Erythroblast (primary cell): ENCODE measurements around the gene NTRK2.

ENCODE experiments used
- DNase-seq, 2 experiments: peaks; one replicate each; lab custom pipeline; 2025; lab: John Stamatoyannopoulos, UW
- GATA1 ChIP-seq: IDR thresholded peaks from 2 replicates; pipeline ENCODE4 v1.6.1; 2011; ENCODE audit warnings: low read depth, mild to moderate bottlenecking, control low read depth, low read length, moderate library complexity
- POLR2A ChIP-seq: IDR thresholded peaks from 2 replicates; pipeline ENCODE4 v1.6.1; 2011; ENCODE audit warnings: mild to moderate bottlenecking, low read length

The NTRK2 gene

DNA sequence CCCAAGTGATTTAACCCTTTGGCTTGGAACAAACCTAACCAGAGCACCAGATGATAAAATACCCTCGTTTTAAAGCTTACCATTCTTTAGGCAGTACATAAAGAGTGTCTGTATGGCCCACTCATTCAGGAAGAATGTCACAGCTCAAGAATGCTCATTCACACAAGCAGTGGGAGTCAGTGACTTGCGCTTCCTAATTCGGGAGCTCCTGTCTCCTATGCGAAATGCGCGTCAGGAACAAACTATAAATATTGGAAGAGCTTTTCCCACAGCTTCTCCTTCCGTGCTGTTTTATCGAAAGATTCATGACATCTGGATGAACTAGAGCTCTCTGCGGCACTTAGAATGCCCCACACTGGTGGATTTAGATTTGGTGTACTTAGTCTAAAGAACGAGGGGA, 66.6 kb downstream of the NTRK2 start:
- no peak for DNase-seq
- no peak for TF ChIP-seq POLR2A
- no peak for TF ChIP-seq GATA1

DNA sequence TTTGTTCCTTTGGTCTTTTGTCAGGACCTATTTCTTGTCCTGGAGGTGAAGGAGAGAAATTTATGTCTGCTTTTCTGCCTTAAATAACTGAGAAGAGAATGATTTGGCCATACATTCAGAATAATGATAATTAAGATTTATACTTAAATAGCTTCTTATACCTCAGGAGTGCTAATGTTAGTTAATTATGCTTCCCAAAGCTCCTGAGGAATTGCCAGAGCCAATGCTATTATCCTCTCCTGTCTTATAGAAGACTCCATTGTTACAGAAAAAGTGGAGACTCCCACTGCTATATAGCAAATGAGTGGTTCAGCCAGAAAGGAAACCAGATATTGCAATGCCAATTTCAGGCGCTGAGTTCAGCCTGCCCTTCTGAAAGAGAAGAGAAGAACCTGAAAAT, 67.0 kb downstream of the NTRK2 start:
- no peak for DNase-seq
- TF ChIP-seq GATA1: no peak
- TF ChIP-seq POLR2A: no peak

DNA sequence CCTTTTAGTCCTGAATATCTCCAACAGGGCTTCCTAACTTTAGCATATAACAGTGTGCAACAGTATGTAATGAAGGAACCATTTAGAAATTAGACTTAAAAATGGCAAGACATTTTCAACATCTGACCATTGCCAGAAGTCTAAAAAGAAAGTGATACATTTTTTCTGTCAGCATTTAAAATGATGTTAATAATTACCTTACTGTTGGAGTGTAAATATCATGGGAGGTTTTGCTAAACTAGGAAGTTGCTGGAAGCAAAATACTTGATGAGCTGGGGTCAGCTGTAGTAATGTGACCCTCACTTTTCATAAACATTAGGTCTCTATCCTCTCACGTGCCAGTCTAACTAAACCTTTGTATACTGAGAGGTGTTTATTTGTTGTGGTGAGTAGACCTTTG, 68.8 kb downstream of the NTRK2 start:
- no peak for DNase-seq
- TF ChIP-seq POLR2A (no peak), GATA1 (no peak)

DNA sequence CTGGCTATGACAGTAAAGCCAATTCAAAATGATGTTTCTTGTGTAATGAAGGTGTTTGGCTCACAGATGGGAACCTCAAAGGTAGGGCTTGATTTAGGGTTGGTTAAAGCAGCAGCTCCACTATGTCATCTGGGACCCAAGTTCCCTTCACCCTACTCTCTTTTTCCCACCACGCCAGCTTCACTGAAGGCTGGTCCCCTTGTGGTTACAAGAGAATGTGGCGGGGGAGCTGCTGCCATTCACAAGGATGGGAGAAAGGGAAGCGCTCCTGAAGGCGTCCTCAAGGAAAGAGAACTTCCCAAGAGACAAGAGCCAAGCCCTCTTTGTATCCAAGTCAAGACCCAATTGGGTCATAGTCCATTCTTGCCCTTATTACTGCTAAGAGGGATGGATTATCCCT, 72.7 kb downstream of the NTRK2 start:
- DNase-seq: no peak
- TF ChIP-seq GATA1 (no peak), POLR2A (no peak)

DNA sequence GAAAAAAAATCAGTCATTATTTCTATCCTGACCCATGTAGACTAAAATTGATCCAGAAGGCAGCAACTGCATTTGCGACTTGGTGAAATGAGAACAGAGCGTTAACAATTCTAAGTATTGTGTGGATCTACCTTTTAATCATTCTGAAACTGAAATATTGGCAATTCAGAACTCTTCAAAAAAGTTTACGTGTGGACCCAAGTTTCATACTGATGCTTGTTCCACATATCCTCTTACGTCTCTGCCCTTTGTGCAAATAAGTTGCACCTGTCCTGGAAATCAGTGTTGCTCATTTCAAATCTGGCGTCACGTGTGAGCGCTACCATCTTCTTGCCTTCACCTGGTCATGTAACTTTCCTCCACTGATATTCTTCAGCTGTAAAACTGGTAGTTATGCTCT, 74.7 kb downstream of the NTRK2 start:
- TF ChIP-seq POLR2A (no peak), GATA1 (no peak)
- no peak for DNase-seq

DNA sequence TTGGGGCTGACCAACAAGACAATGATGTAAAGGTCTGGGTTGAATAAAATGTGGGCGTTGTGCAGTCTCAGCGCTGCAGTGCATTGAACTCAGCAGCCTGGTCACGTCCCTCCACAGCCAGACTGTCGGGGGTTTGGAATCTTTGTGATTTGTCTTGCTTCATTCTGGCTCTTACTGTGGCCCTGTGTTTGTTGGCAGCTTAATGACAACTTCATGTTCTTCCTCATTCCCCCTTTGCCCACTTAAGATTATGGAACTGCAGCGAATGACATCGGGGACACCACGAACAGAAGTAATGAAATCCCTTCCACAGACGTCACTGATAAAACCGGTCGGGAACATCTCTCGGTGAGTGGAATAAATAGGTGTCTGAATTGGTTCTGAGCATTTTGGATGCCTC, 75.2 kb downstream of the NTRK2 start:
- no peak for DNase-seq
- TF ChIP-seq GATA1: no peak
- no peak for TF ChIP-seq POLR2A

DNA sequence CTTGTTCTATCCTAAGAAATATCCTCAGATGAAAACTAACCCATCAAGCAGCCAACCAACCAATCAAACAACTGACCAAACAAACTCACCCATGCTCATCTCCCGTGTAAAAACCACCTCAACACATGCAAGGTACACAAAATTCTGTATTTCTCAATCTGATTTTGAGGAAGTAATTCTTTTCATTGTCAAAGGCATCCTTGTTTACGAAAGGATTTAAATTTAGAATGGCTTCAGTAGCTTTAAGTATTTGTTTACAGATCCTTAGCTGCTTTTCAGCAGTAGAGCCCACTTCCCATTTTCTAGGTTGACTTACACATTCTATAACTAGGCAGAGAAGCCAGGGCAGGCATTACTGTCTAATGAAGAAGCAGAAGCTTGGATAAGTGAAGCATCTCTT, 78.6 kb downstream of the NTRK2 start:
- TF ChIP-seq GATA1: no peak
- TF ChIP-seq POLR2A: no peak
- no peak for DNase-seq

DNA sequence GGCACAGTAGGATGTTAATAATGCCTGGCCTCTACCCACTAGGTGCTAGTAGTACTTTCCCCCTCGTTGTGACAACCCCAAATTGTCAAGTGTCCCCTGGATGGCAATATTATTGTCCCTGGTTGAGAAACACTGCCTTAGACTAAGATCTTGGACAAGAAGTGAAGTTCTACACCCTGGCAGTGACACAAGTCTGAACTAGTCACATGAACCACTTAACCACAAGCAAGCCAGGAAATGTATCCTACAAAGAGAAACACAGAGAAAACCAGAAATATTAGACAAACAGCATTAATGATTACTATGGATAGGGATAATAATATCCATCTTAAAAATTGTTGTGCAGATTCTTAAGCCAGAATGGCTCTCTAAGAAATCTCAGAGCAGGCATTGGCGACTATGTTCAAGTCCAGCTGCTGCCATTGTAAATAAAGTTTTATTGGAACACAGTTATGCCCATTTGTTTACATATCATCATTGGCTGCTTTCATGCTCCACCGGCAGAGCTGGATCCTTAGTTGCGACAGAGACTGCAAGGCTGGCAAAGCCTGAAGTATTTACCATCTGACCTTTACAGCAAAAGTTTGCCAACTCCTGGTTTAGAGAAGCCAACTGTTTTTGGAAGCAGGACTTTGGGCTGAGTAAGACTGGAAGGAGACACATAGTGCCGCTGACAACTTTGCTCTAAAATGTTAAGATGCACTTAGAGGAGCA, 80.8 kb downstream of the NTRK2 start:
- DNase-seq: no peak
- TF ChIP-seq GATA1 (no peak), POLR2A (no peak)

DNA sequence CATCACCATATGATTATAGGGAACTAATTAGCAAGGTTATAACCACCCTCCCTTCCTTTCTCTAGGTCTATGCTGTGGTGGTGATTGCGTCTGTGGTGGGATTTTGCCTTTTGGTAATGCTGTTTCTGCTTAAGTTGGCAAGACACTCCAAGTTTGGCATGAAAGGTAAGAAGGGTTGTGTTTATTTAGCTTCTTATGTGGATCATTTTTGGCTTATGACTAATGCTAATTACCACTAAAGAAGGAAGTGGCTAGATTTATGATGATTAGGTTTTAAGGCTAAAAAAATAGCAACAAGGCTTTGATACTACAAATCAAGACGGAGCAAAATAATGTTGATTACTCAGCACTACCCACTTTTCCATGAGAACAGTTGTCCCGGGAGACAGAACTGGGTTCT, 82.4 kb downstream of the NTRK2 start:
- TF ChIP-seq GATA1 (no peak), POLR2A (no peak)
- no peak for DNase-seq

DNA sequence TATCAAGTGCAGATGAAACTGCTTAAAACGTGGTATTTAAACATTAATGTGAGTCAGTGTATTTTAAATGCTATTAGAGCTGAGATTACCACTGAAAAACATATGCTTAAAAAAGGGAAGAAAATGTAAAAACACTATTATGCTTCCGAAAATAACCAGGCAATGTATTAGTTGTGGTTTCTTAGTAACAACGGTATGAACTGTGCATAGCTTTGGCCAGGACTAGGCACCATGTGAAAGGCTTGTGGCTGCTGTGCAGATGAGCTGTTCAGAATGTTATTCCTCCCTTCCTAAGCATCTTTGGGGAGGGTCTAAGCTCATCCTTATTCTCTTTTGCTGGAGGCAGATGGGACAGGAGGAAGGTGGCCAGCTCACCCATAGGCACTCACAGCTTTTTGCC, 84.9 kb downstream of the NTRK2 start:
- TF ChIP-seq POLR2A: no peak
- no peak for TF ChIP-seq GATA1
- DNase-seq: no peak

DNA sequence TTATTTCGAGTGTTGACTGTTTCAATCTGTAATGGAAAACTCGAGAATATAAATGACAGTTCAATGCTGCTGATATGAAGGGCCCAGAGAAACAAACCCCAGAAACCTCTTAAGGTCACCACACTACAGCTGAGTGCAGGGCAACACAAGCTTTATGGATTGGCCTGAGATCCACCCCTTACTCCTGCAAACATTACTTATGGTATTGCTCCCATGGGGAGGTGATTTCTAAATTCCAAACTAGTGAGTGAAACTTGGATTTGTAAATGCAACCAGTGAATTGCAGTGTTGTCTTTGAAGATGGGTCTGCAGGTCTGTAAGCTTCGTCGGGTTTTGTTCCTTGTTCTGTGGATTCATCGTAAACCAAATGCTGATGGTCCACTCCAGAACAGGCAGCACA, 85.4 kb downstream of the NTRK2 start:
- no peak for TF ChIP-seq POLR2A
- no peak for TF ChIP-seq GATA1
- no peak for DNase-seq

DNA sequence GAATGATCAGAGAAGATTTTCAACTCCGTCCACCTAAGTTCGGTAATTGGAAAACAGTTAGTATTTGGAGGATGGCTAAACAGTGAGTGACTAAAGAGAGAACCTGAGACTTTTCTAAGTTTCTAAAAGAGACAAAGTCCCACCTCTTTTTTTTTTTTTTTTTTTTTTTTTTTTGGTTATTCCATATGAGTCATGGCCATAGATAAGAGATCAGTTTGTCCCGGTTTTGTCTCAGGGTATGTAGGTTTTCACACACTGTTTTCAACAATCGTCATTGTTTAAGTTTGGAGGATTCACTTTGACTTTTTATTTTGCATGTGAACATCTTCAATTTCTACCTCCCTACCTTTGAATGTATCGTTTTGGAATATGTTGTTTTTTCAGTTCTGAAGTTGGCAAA, 85.9 kb downstream of the NTRK2 start:
- DNase-seq: no peak
- no peak for TF ChIP-seq GATA1

DNA sequence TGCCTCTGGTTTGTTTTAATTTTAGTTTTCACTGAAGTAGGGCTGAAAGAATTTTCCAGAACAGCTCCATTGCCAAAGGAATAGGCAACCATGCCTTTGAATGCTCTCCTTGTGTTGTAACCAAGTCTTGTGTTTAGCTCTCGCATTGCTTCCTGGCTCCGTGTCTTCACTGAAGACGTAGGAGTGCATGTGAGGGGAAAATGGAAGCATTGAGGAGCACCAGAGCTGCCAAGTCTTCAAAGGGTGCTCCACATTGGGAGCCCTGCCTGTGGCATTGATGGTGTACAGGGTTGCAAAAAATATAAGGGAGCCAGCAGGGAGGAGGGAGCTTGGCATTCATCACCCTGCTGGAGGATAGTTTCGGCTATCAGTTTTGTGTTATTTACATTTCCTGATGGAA, 86.6 kb downstream of the NTRK2 start:
- TF ChIP-seq POLR2A: no peak
- no peak for TF ChIP-seq GATA1
- DNase-seq: no peak

DNA sequence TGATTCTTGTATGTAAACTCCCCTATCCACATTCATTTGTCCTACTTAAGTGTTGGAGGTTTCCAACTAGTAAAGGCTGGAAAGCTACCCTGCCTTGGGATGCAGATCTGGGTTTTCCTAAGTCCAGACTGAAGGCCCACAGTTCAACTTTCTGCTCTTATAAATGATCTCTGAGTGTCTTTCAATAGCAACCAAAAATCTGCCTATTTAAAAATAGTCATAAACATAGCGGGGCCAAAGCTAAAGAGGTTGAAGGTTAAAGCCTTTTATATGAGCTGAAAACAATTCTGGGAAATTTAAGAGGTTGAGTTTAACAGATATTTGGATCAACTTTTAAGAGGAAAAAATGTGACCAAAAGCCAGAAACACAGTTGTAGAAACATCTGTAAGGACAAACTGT, 87.2 kb downstream of the NTRK2 start:
- DNase-seq: no peak
- no peak for TF ChIP-seq POLR2A
- no peak for TF ChIP-seq GATA1

DNA sequence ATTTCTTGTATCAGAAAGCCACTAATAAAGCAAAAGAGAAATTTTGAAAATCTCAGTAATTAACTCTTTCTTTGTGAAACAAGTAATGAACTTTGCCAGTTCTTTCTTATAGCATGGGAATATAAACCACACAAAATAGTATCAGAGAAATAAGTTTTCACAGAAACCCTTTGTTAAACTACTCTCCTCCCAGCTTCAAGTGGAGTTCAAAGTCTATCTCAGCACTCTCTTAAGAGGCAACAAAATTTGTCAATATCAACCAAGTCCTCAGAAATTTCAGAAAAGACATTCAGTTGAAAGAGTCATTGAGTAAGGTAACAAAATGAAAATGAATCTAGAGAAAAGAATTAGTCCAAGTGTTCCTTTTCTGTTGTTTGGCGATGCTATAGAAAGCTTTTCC, 89.3 kb downstream of the NTRK2 start:
- TF ChIP-seq GATA1 (no peak), POLR2A (no peak)
- DNase-seq: no peak
